Measurements from ENCODE around the gene CHD2.

- TF ChIP-seq CTCF (IDR thresholded peaks at IDR 0.05) (no peak), RAD21 (conservative IDR thresholded peaks at IDR 0.05 in 1 of 2, IDR thresholded peaks at IDR 0.05 in 1 of 2) (no peak), FOXS1 (CRISPR knock-in tag; IDR thresholded peaks at IDR 0.05) (no peak), MYC (IDR thresholded peaks at IDR 0.05; ENCODE audit: borderline replicate concordance, low read length) (no peak), REST (IDR thresholded peaks at IDR 0.05) (no peak), RNF2 (IDR thresholded peaks at IDR 0.05; ENCODE audit: borderline replicate concordance, low read depth) (no peak), ELK1 (IDR thresholded peaks at IDR 0.05; ENCODE audit: low read depth, low read length) (no peak), EP300 (IDR thresholded peaks at IDR 0.05) (no peak)
Measured at GRCh38 chr15:92921215-92922131, 21.3 kb downstream of the CHD2 start.

Measured in A549 (cell line).